ENCODE results near the gene MYH7. TPM values are rescaled to one million over a fixed set of nuclear protein-coding genes. Genes with fewer than 3 reads are reported as not detected.

MYH7 gene
- total RNA-seq, 1 experiment from 2014 or later, result not detected

DNA sequence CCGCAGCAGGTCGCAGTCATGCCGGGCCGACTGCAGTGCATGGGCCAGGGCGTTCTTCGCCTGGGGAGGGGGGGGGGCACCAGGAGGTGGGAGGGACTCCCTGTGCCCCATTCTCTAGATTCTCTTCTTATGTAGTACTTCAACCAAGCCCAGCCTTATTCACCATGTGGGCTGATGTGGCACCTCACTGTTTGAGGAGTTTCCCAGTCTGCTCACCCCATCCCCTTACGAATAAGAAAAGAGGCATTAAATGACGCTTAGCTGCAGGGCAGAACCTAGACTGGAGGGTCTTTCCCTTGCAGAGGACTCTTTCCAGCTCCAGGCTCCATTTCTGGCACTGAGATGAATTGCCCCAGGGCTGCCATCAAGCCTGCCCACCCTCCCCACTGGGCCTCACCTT is 46.5 kb downstream of the MYH7 start:
- ChIA-PET POLR2A (interaction anchor here (1.6 kb wide), 1 partner anchor 12 kb away, joined by 4 read pairs; the partner anchor contains the start of gene CMTM5), CTCF (interaction anchor here (0.7 to 3.7 kb wide), 8 partner anchors 10 to 906 kb away, joined by 3 to 27 read pairs (median 6); partner anchors contain the start of gene CMTM5)
- TF ChIP-seq JUN (CRISPR knock-in tag; IDR thresholded peaks at IDR 0.05) (no peak), SOX15 (CRISPR knock-in tag; IDR thresholded peaks at IDR 0.05) (no peak), ZNF121 (CRISPR knock-in tag; IDR thresholded peaks at IDR 0.05) (no peak), NFE2L1 (CRISPR knock-in tag; IDR thresholded peaks at IDR 0.05) (no peak), NR1H2 (CRISPR knock-in tag; IDR thresholded peaks at IDR 0.05) (no peak), PRRX2 (CRISPR knock-in tag; IDR thresholded peaks at IDR 0.05) (no peak), RELA (CRISPR knock-in tag; IDR thresholded peaks at IDR 0.05; ENCODE audit: borderline replicate concordance) (no peak), CREM (CRISPR knock-in tag; IDR thresholded peaks at IDR 0.05) (no peak), IRF2 (CRISPR knock-in tag; IDR thresholded peaks at IDR 0.05; ENCODE audit: borderline replicate concordance, low read depth) (no peak), SP1 (CRISPR knock-in tag; conservative IDR thresholded peaks at IDR 0.05) (no peak), FOXP1 (CRISPR knock-in tag; IDR thresholded peaks at IDR 0.05; ENCODE audit: borderline replicate concordance) (no peak)
- TF ChIP-seq, protein P1, sequence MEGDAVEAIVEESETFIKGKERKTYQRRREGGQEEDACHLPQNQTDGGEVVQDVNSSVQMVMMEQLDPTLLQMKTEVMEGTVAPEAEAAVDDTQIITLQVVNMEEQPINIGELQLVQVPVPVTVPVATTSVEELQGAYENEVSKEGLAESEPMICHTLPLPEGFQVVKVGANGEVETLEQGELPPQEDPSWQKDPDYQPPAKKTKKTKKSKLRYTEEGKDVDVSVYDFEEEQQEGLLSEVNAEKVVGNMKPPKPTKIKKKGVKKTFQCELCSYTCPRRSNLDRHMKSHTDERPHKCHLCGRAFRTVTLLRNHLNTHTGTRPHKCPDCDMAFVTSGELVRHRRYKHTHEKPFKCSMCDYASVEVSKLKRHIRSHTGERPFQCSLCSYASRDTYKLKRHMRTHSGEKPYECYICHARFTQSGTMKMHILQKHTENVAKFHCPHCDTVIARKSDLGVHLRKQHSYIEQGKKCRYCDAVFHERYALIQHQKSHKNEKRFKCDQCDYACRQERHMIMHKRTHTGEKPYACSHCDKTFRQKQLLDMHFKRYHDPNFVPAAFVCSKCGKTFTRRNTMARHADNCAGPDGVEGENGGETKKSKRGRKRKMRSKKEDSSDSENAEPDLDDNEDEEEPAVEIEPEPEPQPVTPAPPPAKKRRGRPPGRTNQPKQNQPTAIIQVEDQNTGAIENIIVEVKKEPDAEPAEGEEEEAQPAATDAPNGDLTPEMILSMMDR (IDR thresholded peaks at IDR 0.05), result no peak
- TF ChIP-seq, protein P2, sequence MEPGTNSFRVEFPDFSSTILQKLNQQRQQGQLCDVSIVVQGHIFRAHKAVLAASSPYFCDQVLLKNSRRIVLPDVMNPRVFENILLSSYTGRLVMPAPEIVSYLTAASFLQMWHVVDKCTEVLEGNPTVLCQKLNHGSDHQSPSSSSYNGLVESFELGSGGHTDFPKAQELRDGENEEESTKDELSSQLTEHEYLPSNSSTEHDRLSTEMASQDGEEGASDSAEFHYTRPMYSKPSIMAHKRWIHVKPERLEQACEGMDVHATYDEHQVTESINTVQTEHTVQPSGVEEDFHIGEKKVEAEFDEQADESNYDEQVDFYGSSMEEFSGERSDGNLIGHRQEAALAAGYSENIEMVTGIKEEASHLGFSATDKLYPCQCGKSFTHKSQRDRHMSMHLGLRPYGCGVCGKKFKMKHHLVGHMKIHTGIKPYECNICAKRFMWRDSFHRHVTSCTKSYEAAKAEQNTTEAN (CRISPR knock-in tag; IDR thresholded peaks at IDR 0.05), result no peak
- TF ChIP-seq, protein P3, sequence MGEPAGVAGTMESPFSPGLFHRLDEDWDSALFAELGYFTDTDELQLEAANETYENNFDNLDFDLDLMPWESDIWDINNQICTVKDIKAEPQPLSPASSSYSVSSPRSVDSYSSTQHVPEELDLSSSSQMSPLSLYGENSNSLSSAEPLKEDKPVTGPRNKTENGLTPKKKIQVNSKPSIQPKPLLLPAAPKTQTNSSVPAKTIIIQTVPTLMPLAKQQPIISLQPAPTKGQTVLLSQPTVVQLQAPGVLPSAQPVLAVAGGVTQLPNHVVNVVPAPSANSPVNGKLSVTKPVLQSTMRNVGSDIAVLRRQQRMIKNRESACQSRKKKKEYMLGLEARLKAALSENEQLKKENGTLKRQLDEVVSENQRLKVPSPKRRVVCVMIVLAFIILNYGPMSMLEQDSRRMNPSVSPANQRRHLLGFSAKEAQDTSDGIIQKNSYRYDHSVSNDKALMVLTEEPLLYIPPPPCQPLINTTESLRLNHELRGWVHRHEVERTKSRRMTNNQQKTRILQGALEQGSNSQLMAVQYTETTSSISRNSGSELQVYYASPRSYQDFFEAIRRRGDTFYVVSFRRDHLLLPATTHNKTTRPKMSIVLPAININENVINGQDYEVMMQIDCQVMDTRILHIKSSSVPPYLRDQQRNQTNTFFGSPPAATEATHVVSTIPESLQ (CRISPR knock-in tag; IDR thresholded peaks at IDR 0.05), result no peak
- TF ChIP-seq, protein P4, sequence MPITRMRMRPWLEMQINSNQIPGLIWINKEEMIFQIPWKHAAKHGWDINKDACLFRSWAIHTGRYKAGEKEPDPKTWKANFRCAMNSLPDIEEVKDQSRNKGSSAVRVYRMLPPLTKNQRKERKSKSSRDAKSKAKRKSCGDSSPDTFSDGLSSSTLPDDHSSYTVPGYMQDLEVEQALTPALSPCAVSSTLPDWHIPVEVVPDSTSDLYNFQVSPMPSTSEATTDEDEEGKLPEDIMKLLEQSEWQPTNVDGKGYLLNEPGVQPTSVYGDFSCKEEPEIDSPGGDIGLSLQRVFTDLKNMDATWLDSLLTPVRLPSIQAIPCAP (CRISPR knock-in tag; IDR thresholded peaks at IDR 0.05), result no peak
- TF ChIP-seq, protein P5, sequence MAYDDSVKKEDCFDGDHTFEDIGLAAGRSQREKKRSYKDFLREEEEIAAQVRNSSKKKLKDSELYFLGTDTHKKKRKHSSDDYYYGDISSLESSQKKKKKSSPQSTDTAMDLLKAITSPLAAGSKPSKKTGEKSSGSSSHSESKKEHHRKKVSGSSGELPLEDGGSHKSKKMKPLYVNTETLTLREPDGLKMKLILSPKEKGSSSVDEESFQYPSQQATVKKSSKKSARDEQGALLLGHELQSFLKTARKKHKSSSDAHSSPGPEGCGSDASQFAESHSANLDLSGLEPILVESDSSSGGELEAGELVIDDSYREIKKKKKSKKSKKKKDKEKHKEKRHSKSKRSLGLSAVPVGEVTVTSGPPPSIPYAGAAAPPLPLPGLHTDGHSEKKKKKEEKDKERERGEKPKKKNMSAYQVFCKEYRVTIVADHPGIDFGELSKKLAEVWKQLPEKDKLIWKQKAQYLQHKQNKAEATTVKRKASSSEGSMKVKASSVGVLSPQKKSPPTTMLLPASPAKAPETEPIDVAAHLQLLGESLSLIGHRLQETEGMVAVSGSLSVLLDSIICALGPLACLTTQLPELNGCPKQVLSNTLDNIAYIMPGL (CRISPR knock-in tag; IDR thresholded peaks at IDR 0.05), result no peak
- TF ChIP-seq, protein P6, sequence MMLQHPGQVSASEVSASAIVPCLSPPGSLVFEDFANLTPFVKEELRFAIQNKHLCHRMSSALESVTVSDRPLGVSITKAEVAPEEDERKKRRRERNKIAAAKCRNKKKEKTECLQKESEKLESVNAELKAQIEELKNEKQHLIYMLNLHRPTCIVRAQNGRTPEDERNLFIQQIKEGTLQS (CRISPR knock-in tag; conservative IDR thresholded peaks at IDR 0.05), result no peak
- TF ChIP-seq, protein P7, sequence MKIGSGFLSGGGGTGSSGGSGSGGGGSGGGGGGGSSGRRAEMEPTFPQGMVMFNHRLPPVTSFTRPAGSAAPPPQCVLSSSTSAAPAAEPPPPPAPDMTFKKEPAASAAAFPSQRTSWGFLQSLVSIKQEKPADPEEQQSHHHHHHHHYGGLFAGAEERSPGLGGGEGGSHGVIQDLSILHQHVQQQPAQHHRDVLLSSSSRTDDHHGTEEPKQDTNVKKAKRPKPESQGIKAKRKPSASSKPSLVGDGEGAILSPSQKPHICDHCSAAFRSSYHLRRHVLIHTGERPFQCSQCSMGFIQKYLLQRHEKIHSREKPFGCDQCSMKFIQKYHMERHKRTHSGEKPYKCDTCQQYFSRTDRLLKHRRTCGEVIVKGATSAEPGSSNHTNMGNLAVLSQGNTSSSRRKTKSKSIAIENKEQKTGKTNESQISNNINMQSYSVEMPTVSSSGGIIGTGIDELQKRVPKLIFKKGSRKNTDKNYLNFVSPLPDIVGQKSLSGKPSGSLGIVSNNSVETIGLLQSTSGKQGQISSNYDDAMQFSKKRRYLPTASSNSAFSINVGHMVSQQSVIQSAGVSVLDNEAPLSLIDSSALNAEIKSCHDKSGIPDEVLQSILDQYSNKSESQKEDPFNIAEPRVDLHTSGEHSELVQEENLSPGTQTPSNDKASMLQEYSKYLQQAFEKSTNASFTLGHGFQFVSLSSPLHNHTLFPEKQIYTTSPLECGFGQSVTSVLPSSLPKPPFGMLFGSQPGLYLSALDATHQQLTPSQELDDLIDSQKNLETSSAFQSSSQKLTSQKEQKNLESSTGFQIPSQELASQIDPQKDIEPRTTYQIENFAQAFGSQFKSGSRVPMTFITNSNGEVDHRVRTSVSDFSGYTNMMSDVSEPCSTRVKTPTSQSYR (CRISPR knock-in tag; IDR thresholded peaks at IDR 0.05), result no peak
- TF ChIP-seq, protein P8, sequence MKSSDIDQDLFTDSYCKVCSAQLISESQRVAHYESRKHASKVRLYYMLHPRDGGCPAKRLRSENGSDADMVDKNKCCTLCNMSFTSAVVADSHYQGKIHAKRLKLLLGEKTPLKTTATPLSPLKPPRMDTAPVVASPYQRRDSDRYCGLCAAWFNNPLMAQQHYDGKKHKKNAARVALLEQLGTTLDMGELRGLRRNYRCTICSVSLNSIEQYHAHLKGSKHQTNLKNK (CRISPR knock-in tag; IDR thresholded peaks at IDR 0.05), result no peak
- Mint-ChIP-seq H3K4me3 (no peak overlapping the region), H3K4me1 (peaks cover 17% of the 10 kb centered on the region), H3K9me3 (peaks cover 5% of the 10 kb centered on the region), H3K27me3 (ENCODE audit: low read depth) (peaks cover 27% of the 10 kb centered on the region), H3K27ac (no peak overlapping the region), H3K36me3 (no peaks in the 10 kb centered on the region)
- DNase-seq (ENCODE audit: low spot score) (no peak), ATAC-seq (peak; percentile 56)

Data from WTC11 (cell line).